NCI-H526 treated with DMSO at 0.1 percent for 48 hours (cell line): Measurements from ENCODE around the gene IL26.
A peak's percentile ranks its signal among the peaks of the same experiment; 100 is the strongest.
"Not testable (repeated sequence)": the region's sequence is repeated elsewhere in the genome, so short reads cannot be mapped to it uniquely, and the experiment has no call there.

ENCODE experiments used
- DNase-seq: peaks from one replicate; lab custom pipeline; 2025; lab: John Stamatoyannopoulos, UW

The IL26 gene

GRCh38 chr12:68239309-68239982 is 13.8 kb upstream of the IL26 start:
- no peak for DNase-seq

- DNase-seq: no peak
Measured at GRCh38 chr12:68237619-68238018, 12.0 kb upstream of the IL26 start.

GRCh38 chr12:68237078-68237477 is 11.5 kb upstream of the IL26 start:
- DNase-seq: no peak

- DNase-seq: no peak
Measured at GRCh38 chr12:68236421-68237059, 10.9 kb upstream of the IL26 start.

- no peak for DNase-seq
Measured at GRCh38 chr12:68235576-68235975, 10.0 kb upstream of the IL26 start.

- no peak for DNase-seq
Measured at GRCh38 chr12:68234140-68234539, 8.5 kb upstream of the IL26 start.

GRCh38 chr12:68233498-68233897 is 7.9 kb upstream of the IL26 start:
- no peak for DNase-seq

DNA sequence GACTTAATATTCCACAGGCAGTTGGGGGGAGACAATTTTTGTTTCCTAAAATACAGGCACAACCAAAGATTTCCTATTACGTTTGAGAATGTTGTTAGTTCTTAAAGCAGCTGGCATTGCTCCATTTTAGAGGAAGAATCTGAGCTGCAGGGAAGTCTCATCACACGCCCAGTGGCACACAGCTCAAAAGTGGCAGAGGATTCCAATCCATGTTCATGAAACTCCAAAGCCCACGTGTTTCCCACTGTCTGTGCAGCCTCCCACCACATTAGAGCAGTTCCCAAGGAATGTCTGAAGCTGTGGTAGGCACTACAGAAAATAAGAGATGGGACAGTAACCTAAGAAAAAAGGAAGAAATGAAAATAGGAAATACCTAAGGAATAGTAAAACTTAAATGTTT is 6.1 kb upstream of the IL26 start:
- no peak for DNase-seq

- no peak for DNase-seq
Measured at GRCh38 chr12:68231229-68231628, 5.6 kb upstream of the IL26 start.

GRCh38 chr12:68229956-68230355 is 4.3 kb upstream of the IL26 start:
- no peak for DNase-seq

DNA sequence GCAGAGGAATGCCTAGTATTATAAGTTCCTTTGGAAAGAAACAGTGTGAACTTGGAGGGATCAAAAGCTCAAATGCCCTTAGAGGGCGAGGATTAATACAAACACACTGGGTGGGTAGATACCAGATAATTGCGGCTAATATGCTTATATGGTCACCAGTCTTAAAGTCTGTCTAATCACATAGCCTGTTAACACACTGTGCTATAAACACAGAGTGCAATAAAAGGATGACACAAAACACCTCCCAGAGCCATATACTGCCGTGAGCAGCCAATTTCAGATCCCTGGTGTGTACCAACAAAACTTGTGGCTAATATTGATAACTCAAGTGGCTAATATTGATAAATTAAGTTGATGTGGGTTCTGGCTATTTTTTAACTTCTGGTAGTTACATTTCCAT is 1.7 kb upstream of the IL26 start:
- no peak for DNase-seq

- DNase-seq: no peak
Measured at GRCh38 chr12:68224613-68225285, 861 bp downstream of the IL26 start.

GRCh38 chr12:68223067-68223747 is 2.4 kb downstream of the IL26 start:
- peak; percentile 82 for DNase-seq

GRCh38 chr12:68222326-68222725 is 3.3 kb downstream of the IL26 start:
- no peak for DNase-seq

GRCh38 chr12:68221497-68221896 is 4.1 kb downstream of the IL26 start:
- DNase-seq: no peak

- DNase-seq: no peak
Measured at GRCh38 chr12:68210875-68211274, 14.7 kb downstream of the IL26 start.

- not testable (repeated sequence) for DNase-seq
Measured at GRCh38 chr12:68209048-68209728, 16.4 kb downstream of the IL26 start.

DNA sequence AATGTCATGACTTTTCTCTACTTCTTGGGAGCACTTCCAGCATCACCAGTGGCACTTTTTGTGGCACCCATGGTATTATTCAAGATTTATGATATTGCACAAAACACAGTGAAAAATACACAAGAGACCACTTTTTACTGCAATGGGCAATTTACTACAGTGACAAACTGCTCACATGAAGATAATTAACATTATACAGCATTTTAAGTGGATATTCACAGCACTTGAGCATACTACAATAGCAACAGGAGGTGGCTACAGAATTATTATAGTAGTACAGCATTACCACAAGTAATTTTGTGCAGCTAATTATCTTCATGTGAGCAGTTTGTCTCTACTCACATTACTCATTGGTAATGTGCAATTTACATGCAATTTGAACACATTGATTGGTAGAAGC is 18.3 kb downstream of the IL26 start:
- no peak for DNase-seq

DNA sequence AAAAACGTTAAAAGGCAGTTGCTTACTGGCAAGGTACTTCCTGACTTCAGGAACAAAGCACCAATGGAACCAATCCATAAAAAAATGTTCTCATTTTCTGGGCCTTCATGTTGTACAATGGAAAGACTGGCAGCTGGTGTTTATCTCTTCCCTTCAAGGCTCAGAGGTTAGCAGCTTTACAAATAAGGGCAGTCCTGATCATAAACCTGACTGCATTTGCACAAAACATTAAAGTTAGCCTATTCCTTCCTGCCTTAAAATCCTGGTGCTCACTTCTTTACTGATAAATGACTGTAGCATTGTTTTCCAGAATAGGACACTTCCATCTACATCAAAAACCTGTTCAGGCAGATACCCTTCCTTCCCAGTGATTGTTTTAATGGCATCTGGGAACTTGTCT is 19.2 kb downstream of the IL26 start:
- no peak for DNase-seq

DNA sequence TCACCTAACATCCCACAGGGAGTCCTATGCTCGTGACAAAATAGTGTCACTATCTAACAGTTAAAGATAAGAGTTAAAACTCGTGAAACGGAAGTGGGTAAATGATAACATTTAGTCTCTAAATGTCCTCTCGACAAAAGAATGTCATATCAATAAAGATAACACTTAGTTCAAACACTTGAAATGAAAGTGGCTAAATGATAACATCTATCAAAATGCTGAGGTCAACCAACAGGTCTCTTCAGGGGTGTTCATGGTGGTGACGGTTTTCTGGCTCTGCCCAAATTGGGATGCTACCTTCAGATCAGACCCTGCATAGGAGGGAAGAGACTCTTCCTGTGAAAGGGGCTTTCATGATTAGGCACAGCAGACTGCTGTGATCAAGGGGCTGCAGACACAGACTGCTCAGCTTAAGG is 22.1 kb downstream of the IL26 start:
- no peak for DNase-seq

GRCh38 chr12:68200854-68201253 is 24.8 kb downstream of the IL26 start:
- DNase-seq: no peak

DNA sequence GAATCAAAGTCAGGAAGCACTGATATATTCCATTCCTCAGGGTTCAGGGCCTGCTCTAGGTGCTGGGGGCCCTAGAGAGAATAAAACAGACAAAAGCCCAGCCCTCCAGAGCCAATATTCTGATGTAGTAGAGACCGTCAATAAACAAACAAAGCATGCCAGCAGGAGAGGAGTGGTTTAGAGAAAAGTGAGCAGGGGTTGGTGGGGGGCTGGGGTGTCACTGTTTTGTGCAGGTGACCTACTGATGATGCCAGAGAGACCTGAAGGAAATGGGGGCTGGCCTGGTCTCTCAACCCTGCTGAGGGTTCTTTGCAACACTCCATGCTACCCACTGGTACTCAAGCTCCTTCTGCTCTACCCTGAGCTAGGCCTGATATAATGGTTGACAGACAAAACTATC is 26.5 kb downstream of the IL26 start:
- no peak for DNase-seq
